H9 (cell line): ENCODE measurements around the gene TCF7L2. TPM values are rescaled to one million over a fixed set of nuclear protein-coding genes. Genes with fewer than 3 reads are reported as not detected.

ENCODE experiments used
- DNase-seq: peaks from one replicate; pipeline ENCODE4 v3.0.0-alpha.2; 2017
- H2AFZ ChIP-seq: one replicate; pipeline ENCODE4 v1.6.1; 2013; ENCODE audit warnings: mild to moderate bottlenecking, low read length, control low read depth, moderate library complexity
- H2AK5ac ChIP-seq: 2 replicates; pipeline ENCODE4 v1.6.1; 2013; ENCODE audit warnings: low read length, control low read depth, mixed read lengths; ENCODE audit not compliant: insufficient read length
- H2BK120ac ChIP-seq: one replicate; pipeline ENCODE4 v1.6.1; 2013; ENCODE audit warnings: low read depth, mild to moderate bottlenecking, low read length, control low read depth, inconsistent platforms; ENCODE audit not compliant: poor library complexity, severe bottlenecking
- H2BK12ac ChIP-seq: 2 replicates; pipeline ENCODE4 v1.6.1; 2013; ENCODE audit warnings: low read length, control low read depth, mixed read lengths, low read depth; ENCODE audit not compliant: insufficient read length
- H2BK15ac ChIP-seq: 2 replicates; pipeline ENCODE4 v1.6.1; 2013; ENCODE audit warnings: low read depth, low read length, control low read depth
- H2BK20ac ChIP-seq: one replicate; pipeline ENCODE4 v1.6.1; 2013; ENCODE audit warnings: low read depth, mild to moderate bottlenecking, low read length, control low read depth, inconsistent platforms; ENCODE audit not compliant: poor library complexity, severe bottlenecking
- H2BK5ac ChIP-seq: 2 replicates; pipeline ENCODE4 v1.6.1; 2013; ENCODE audit warnings: low read length, control low read depth, mixed read lengths; ENCODE audit not compliant: insufficient read length
- H3K14ac ChIP-seq: 2 replicates; pipeline ENCODE4 v1.6.1; 2013; ENCODE audit warnings: low read length, control low read depth; ENCODE audit not compliant: insufficient read depth
- H3K18ac ChIP-seq: 2 replicates; pipeline ENCODE4 v1.6.1; 2013; ENCODE audit warnings: low read depth, mild to moderate bottlenecking, mixed read lengths, low read length, control low read depth; ENCODE audit not compliant: insufficient read length
- H3K23ac ChIP-seq: 2 replicates; pipeline ENCODE4 v1.6.1; 2013; ENCODE audit warnings: low read length, control low read depth, mixed read lengths, low read depth; ENCODE audit not compliant: insufficient read length
- H3K23me2 ChIP-seq: 2 replicates; pipeline ENCODE4 v1.6.1; 2013; ENCODE audit warnings: low read depth, mild to moderate bottlenecking, mixed read lengths, low read length, control low read depth; ENCODE audit not compliant: insufficient read length, poor library complexity, severe bottlenecking
- H3K27ac ChIP-seq: 2 replicates; pipeline ENCODE4 v1.5.1; 2013; ENCODE audit warnings: low read length, control low read depth, mixed read lengths, low read depth; ENCODE audit not compliant: insufficient read length
- H3K27me3 ChIP-seq: 2 replicates; pipeline ENCODE4 v1.6.1; 2013; ENCODE audit warnings: low read length, control low read depth, inconsistent platforms; ENCODE audit not compliant: insufficient read depth
- H3K4ac ChIP-seq: 2 replicates; pipeline ENCODE4 v1.6.1; 2013; ENCODE audit warnings: low read depth, mild to moderate bottlenecking, control low read depth, inconsistent platforms, low read length, moderate library complexity
- H3K4me1 ChIP-seq: 2 replicates; pipeline ENCODE4 v1.6.1; 2013; ENCODE audit warnings: low read length, control low read depth, inconsistent platforms; ENCODE audit not compliant: insufficient read depth
- H3K4me2 ChIP-seq: 2 replicates; pipeline ENCODE4 v1.6.1; 2013; ENCODE audit warnings: low read length, control low read depth, mixed read lengths; ENCODE audit not compliant: insufficient read length, insufficient read depth
- H3K56ac ChIP-seq: 2 replicates; pipeline ENCODE4 v1.6.1; 2013; ENCODE audit warnings: low read depth, mild to moderate bottlenecking, mixed read lengths, low read length, control low read depth; ENCODE audit not compliant: insufficient read length
- H3K79me1 ChIP-seq: 2 replicates; pipeline ENCODE4 v1.6.1; 2013; ENCODE audit warnings: low read depth, mild to moderate bottlenecking, moderate library complexity, low read length, control low read depth, inconsistent platforms; ENCODE audit not compliant: insufficient read depth, poor library complexity, severe bottlenecking
- H3K79me2 ChIP-seq: 2 replicates; pipeline ENCODE4 v1.6.1; 2013; ENCODE audit warnings: low read length, control low read depth, inconsistent platforms; ENCODE audit not compliant: insufficient read depth
- H3K9ac ChIP-seq: 2 replicates; pipeline ENCODE4 v1.6.1; 2013; ENCODE audit warnings: low read length, control low read depth, mixed read lengths; ENCODE audit not compliant: insufficient read length; ENCODE audit errors: extremely low read depth
- H3K9me3 ChIP-seq: one replicate; pipeline ENCODE4 v1.6.1; 2013; ENCODE audit warnings: low read depth, low read length, inconsistent platforms; ENCODE audit not compliant: control insufficient read depth
- H3T11ph ChIP-seq: one replicate; pipeline ENCODE4 v1.6.1; 2013; ENCODE audit warnings: mild to moderate bottlenecking, low read length, control low read depth, inconsistent platforms
- H4K20me1 ChIP-seq: one replicate; pipeline ENCODE4 v1.6.1; 2013; ENCODE audit not compliant: control insufficient read depth, insufficient read length, insufficient read depth
- H4K5ac ChIP-seq: 2 replicates; pipeline ENCODE4 v1.6.1; 2013; ENCODE audit warnings: low read depth, mild to moderate bottlenecking, mixed read lengths, low read length, control low read depth; ENCODE audit not compliant: insufficient read length
- H4K8ac ChIP-seq: replicated peaks from 2 replicates; pipeline ENCODE4 v1.6.1; 2013; ENCODE audit warnings: low read length, control low read depth, mixed read lengths, low read depth; ENCODE audit not compliant: insufficient read length
- H4K91ac ChIP-seq: 2 replicates; pipeline ENCODE4 v1.6.1; 2013; ENCODE audit warnings: low read depth, mild to moderate bottlenecking, moderate library complexity, mixed read lengths, low read length, control low read depth; ENCODE audit not compliant: insufficient read length
- H3K27ac Mint-ChIP-seq, 3 experiments: 2 replicates in 2 of 3; 3 replicates in 1 of 3; pipeline ENCODE4 v1.8.0; 2020 to 2021; ENCODE audit warnings: mixed read lengths in 3 of 3, mild to moderate bottlenecking in 1 of 3, moderate library complexity in 1 of 3
- H3K27me3 Mint-ChIP-seq: 2 replicates; pipeline ENCODE4 v1.8.0; 2021; ENCODE audit warnings: low read depth, mild to moderate bottlenecking, moderate library complexity, mixed read lengths
- H3K36me3 Mint-ChIP-seq, 3 experiments: 2 replicates in 2 of 3; 3 replicates in 1 of 3; pipeline ENCODE4 v1.8.0; 2020 to 2021; ENCODE audit warnings: low read depth in 3 of 3, mixed read lengths in 3 of 3; ENCODE audit not compliant: insufficient read depth in 1 of 3
- H3K4me1 Mint-ChIP-seq, 2 experiments: 2 replicates each; pipeline ENCODE4 v1.8.0; 2020; ENCODE audit warnings: mixed read lengths in 2 of 2
- H3K4me3 Mint-ChIP-seq, 2 experiments: 2 replicates in 1 of 2; 3 replicates in 1 of 2; pipeline ENCODE4 v1.8.0; 2020 to 2021; ENCODE audit warnings: mild to moderate bottlenecking in 2 of 2, mixed read lengths in 2 of 2, moderate library complexity in 1 of 2
- H3K9me3 Mint-ChIP-seq, 2 experiments: 2 replicates in 1 of 2; 3 replicates in 1 of 2; pipeline ENCODE4 v1.8.0; 2020; ENCODE audit warnings: mild to moderate bottlenecking in 2 of 2, mixed read lengths in 2 of 2, moderate library complexity in 1 of 2
- WGBS: extraction: QIAGEN DNeasy Blood & Tissue Kit; methylation state at CpG from one replicate; pipeline ENCODE4 v1.1.7; 2013; ENCODE audit warnings: missing lambda C conversion rate, low lambda C conversion rate, mixed read lengths; ENCODE audit not compliant: insufficient read length; ENCODE audit errors: extremely low coverage; 5-methylcytosine and 5-hydroxymethylcytosine counted together
- total RNA-seq: library from RNA; stranded (reverse); gene quantifications from 2 replicates; pipeline ENCODE4 v1.2.1, GENCODE V29; 2021
- TF ChIP-seq, protein P1 (sequence below): fragments of 200-600 bp; sonication (generic); conservative IDR thresholded peaks from 3 replicates; pipeline ENCODE4 v1.8.0; 2021; ENCODE audit warnings: antibody characterized with exemption, mild to moderate bottlenecking

The TCF7L2 gene
- total RNA-seq, 1 experiment from 2014 or later = 71.1 TPM

DNA sequence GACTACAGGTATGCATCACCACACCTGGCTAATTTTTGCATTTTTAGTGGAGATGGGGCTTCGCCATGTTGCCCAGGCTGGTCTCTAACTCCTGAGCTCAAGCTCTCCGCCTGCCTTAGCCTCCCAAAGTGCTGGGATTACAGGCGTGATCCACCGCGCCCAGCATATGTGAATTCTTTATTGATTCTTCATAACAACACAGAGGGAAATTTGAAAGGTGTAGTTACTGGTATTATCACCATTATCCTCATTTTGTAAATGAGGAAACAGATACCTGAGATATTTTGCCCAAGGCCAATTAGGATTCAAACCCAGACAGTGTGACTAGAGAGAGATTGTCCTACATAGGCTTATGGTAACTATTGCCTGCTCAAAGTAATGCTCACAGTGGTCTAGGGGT lies 22.6 kb downstream of the TCF7L2 start:
- no peak for DNase-seq
- WGBS = no CpG with 5 or more reads among the region's 5 CpGs
- H4K91ac ChIP-seq = no peak overlapping the region
- H3K18ac ChIP-seq = no peak overlapping the region
- no peaks in the 10 kb centered on the region for H3K9me3 Mint-ChIP-seq
- no peak overlapping the region for H2AFZ ChIP-seq
- H2BK12ac ChIP-seq = no peak overlapping the region
- TF ChIP-seq, protein P1, sequence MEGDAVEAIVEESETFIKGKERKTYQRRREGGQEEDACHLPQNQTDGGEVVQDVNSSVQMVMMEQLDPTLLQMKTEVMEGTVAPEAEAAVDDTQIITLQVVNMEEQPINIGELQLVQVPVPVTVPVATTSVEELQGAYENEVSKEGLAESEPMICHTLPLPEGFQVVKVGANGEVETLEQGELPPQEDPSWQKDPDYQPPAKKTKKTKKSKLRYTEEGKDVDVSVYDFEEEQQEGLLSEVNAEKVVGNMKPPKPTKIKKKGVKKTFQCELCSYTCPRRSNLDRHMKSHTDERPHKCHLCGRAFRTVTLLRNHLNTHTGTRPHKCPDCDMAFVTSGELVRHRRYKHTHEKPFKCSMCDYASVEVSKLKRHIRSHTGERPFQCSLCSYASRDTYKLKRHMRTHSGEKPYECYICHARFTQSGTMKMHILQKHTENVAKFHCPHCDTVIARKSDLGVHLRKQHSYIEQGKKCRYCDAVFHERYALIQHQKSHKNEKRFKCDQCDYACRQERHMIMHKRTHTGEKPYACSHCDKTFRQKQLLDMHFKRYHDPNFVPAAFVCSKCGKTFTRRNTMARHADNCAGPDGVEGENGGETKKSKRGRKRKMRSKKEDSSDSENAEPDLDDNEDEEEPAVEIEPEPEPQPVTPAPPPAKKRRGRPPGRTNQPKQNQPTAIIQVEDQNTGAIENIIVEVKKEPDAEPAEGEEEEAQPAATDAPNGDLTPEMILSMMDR = no peak
- no peaks in the 10 kb centered on the region for H3K23me2 ChIP-seq
- H4K5ac ChIP-seq = no peak overlapping the region
- H3T11ph ChIP-seq = no peak overlapping the region
- no peak overlapping the region for H3K4me3 Mint-ChIP-seq
- no peak overlapping the region for H2BK20ac ChIP-seq
- no peak overlapping the region for H3K14ac ChIP-seq
- no peak overlapping the region for H3K27ac ChIP-seq
- H3K9ac ChIP-seq = no peak overlapping the region
- H2BK5ac ChIP-seq = no peak overlapping the region
- peaks cover 32 to 82% (median 79%) of the 10 kb centered on the region in 3 experiments for H3K36me3 Mint-ChIP-seq
- H3K27me3 Mint-ChIP-seq = no peaks in the 10 kb centered on the region
- no peak overlapping the region for H3K56ac ChIP-seq
- H2AK5ac ChIP-seq = no peak overlapping the region
- peaks cover 9% of the 10 kb centered on the region for H3K79me1 ChIP-seq
- H3K27ac Mint-ChIP-seq = 0 out of 7 replicates have a peak overlapping the region, but pooled peaks of 1 of the 3 experiments have one; percentile 54
- no peak overlapping the region for H4K8ac ChIP-seq
- peaks cover 7% of the 10 kb centered on the region for H4K20me1 ChIP-seq
- no peak overlapping the region for H3K23ac ChIP-seq
- peaks cover 25 to 47% of the 10 kb centered on the region in 2 experiments for H3K4me1 Mint-ChIP-seq
- peaks cover 1% of the 10 kb centered on the region; the same call in 1 of the 2 replicates for H3K4me1 ChIP-seq
- no peak overlapping the region for H2BK120ac ChIP-seq
- H2BK15ac ChIP-seq = no peak overlapping the region
- no peaks in the 10 kb centered on the region for H3K9me3 ChIP-seq
- no peak overlapping the region for H3K4ac ChIP-seq
- H3K79me2 ChIP-seq = peaks cover 24% of the 10 kb centered on the region; the same call in 1 of the 2 replicates
- H3K4me2 ChIP-seq = no peak overlapping the region
- H3K27me3 ChIP-seq = no peaks in the 10 kb centered on the region
